Measurements from ENCODE around the gene KRTAP10-5. TPM values are rescaled to one million over a fixed set of nuclear protein-coding genes. Genes with fewer than 3 reads are reported as not detected.
"Not testable (repeated sequence)": the region's sequence is repeated elsewhere in the genome, so short reads cannot be mapped to it uniquely, and the experiment has no call there.

The KRTAP10-5 gene
- polyA plus RNA-seq, 4 donors, result not detected

- DNase-seq (ENCODE audit: low read depth in 4 of 4, low spot score in 3 of 4), result no peak
These were observed 29.0 kb downstream of the KRTAP10-5 start, which contains the start of gene KRTAP10-2 for GRCh38 chr21:44551340-44551961. KRTAP10-2 (minus strand) TSS chr21:44551505; CDS start chr21:44551458, 47 bp downstream.

- no peak for DNase-seq (ENCODE audit: low read depth in 4 of 4, low spot score in 3 of 4)
These were observed 29.6 kb downstream of the KRTAP10-5 start for GRCh38 chr21:44550807-44551206.

- not testable (repeated sequence) for DNase-seq (ENCODE audit: low read depth in 4 of 4, low spot score in 3 of 4)
These were observed 30.1 kb downstream of the KRTAP10-5 start for GRCh38 chr21:44550285-44550684.

- no peak for DNase-seq (ENCODE audit: low read depth in 4 of 4, low spot score in 3 of 4)
These were observed 30.7 kb downstream of the KRTAP10-5 start for GRCh38 chr21:44549525-44550211.

- no peak for DNase-seq (ENCODE audit: low read depth in 4 of 4, low spot score in 3 of 4)
These were observed 31.5 kb downstream of the KRTAP10-5 start for GRCh38 chr21:44548922-44549321.

GRCh38 chr21:44548381-44548780 lies 32.0 kb downstream of the KRTAP10-5 start:
- DNase-seq (ENCODE audit: low read depth in 4 of 4, low spot score in 3 of 4), result no peak

GRCh38 chr21:44547656-44548331 lies 32.6 kb downstream of the KRTAP10-5 start:
- no peak for DNase-seq (ENCODE audit: low read depth in 4 of 4, low spot score in 3 of 4)

- DNase-seq (ENCODE audit: low read depth in 4 of 4, low spot score in 3 of 4), result no peak
These were observed 35.8 kb downstream of the KRTAP10-5 start for GRCh38 chr21:44544566-44544965.

GRCh38 chr21:44542716-44543115 lies 37.7 kb downstream of the KRTAP10-5 start:
- no peak for DNase-seq (ENCODE audit: low read depth in 4 of 4, low spot score in 3 of 4)

- no peak for DNase-seq (ENCODE audit: low read depth in 4 of 4, low spot score in 3 of 4)
These were observed 39.6 kb downstream of the KRTAP10-5 start for GRCh38 chr21:44540741-44541288.

GRCh38 chr21:44539991-44540666 lies 40.3 kb downstream of the KRTAP10-5 start, which contains the start of gene KRTAP10-1:
KRTAP10-1 (minus strand) TSS chr21:44540195; CDS start chr21:44540150, 45 bp downstream.
- no peak for DNase-seq (ENCODE audit: low read depth in 4 of 4, low spot score in 3 of 4)

- no peak for DNase-seq (ENCODE audit: low read depth in 4 of 4, low spot score in 3 of 4)
These were observed 41.4 kb downstream of the KRTAP10-5 start for GRCh38 chr21:44539046-44539445.

GRCh38 chr21:44537930-44538911 lies 42.2 kb downstream of the KRTAP10-5 start:
- DNase-seq (ENCODE audit: low read depth in 4 of 4, low spot score in 3 of 4), result no peak

GRCh38 chr21:44535963-44536362 lies 44.4 kb downstream of the KRTAP10-5 start:
- no peak for DNase-seq (ENCODE audit: low read depth in 4 of 4, low spot score in 3 of 4)

- no peak for DNase-seq (ENCODE audit: low read depth in 4 of 4, low spot score in 3 of 4)
These were observed 45.7 kb downstream of the KRTAP10-5 start for GRCh38 chr21:44534688-44535087.

GRCh38 chr21:44533891-44534627 lies 46.3 kb downstream of the KRTAP10-5 start:
- DNase-seq (ENCODE audit: low read depth in 4 of 4, low spot score in 3 of 4), result no peak

- DNase-seq (ENCODE audit: low read depth in 4 of 4, low spot score in 3 of 4), result no peak
These were observed 47.1 kb downstream of the KRTAP10-5 start for GRCh38 chr21:44533121-44533890.

- DNase-seq (ENCODE audit: low read depth in 4 of 4, low spot score in 3 of 4), result no peak
These were observed 47.7 kb downstream of the KRTAP10-5 start for GRCh38 chr21:44532712-44533111.

Data from right renal pelvis (tissue), 4 donors.